NCI-H748 (cell line): ENCODE results near the gene ITPR2.
A peak's percentile ranks its signal among the peaks of the same experiment; 100 is the strongest.
"Not testable (repeated sequence)": the region's sequence is repeated elsewhere in the genome, so short reads cannot be mapped to it uniquely, and the experiment has no call there.

Source experiments
- DNase-seq: peaks from one replicate; lab custom pipeline; 2025; ENCODE audit not compliant: unreplicated experiment; lab: John Stamatoyannopoulos, UW

The ITPR2 gene

GRCh38 chr12:26791301-26791791 is 41.6 kb downstream of the ITPR2 start:
- DNase-seq, result no peak

GRCh38 chr12:26790645-26790994 is 42.4 kb downstream of the ITPR2 start:
- no peak for DNase-seq

GRCh38 chr12:26789731-26790644 is 43.0 kb downstream of the ITPR2 start:
- DNase-seq, result no peak

- no peak for DNase-seq
These were observed 46.0 kb downstream of the ITPR2 start for GRCh38 chr12:26786865-26787514.

GRCh38 chr12:26786491-26786864 is 46.5 kb downstream of the ITPR2 start:
- no peak for DNase-seq

- DNase-seq, result not testable (repeated sequence)
These were observed 49.1 kb downstream of the ITPR2 start for GRCh38 chr12:26783816-26784379.

- DNase-seq, result no peak
These were observed 49.9 kb downstream of the ITPR2 start for GRCh38 chr12:26783131-26783526.

GRCh38 chr12:26782372-26783130 is 50.4 kb downstream of the ITPR2 start:
- no peak for DNase-seq

GRCh38 chr12:26780656-26781055 is 52.3 kb downstream of the ITPR2 start:
- not testable (repeated sequence) for DNase-seq

GRCh38 chr12:26778173-26778775 is 54.7 kb downstream of the ITPR2 start:
- DNase-seq, result not testable (repeated sequence)

GRCh38 chr12:26777236-26777635 is 55.8 kb downstream of the ITPR2 start:
- no peak for DNase-seq

- not testable (repeated sequence) for DNase-seq
These were observed 57.0 kb downstream of the ITPR2 start for GRCh38 chr12:26775991-26776390.

GRCh38 chr12:26773313-26774104 is 59.5 kb downstream of the ITPR2 start:
- DNase-seq, result peak; percentile 68

- no peak for DNase-seq
These were observed 61.1 kb downstream of the ITPR2 start for GRCh38 chr12:26771861-26772260.

- no peak for DNase-seq
These were observed 62.5 kb downstream of the ITPR2 start for GRCh38 chr12:26770239-26771070.

- DNase-seq, result no peak
These were observed 63.4 kb downstream of the ITPR2 start for GRCh38 chr12:26769611-26770010.

GRCh38 chr12:26768611-26769603 is 64.1 kb downstream of the ITPR2 start:
- peak; percentile 68 for DNase-seq

- no peak for DNase-seq
These were observed 65.1 kb downstream of the ITPR2 start for GRCh38 chr12:26767865-26768264.
